Common myeloid progenitor, CD34-positive (primary cell): ENCODE data around the gene DUOXA2. TPM values are rescaled to one million over a fixed set of nuclear protein-coding genes. Genes with fewer than 3 reads are reported as not detected.
"Not testable (repeated sequence)": the region's sequence is repeated elsewhere in the genome, so short reads cannot be mapped to it uniquely, and the experiment has no call there.

Source experiments
- CTCF ChIA-PET: fragments of 350-600 bp; sonication (Branson Sonifier 250); formaldehyde crosslinking; loops from one replicate; lab custom pipeline; 2021; ENCODE audit warnings: antibody characterized with exemption; lab: Charles Lee
- POLR2A ChIA-PET: fragments of 350-600 bp; sonication (Branson Sonifier 250); formaldehyde crosslinking; loops from one replicate; lab custom pipeline; 2021; ENCODE audit warnings: antibody characterized with exemption; lab: Charles Lee
- DNase-seq, 3 donors: peaks; one replicate each; pipeline versions ENCODE4 v3.0.0 to v3.0.0-alpha.2; 2013
- H3K27ac ChIP-seq, 2 experiments: 1 replicate in 1 of 2; 2 replicates in 1 of 2; pipeline ENCODE4 v1.7.0; 2013; ENCODE audit warnings: inconsistent platforms in 2 of 2, low read length in 2 of 2, mild to moderate bottlenecking in 2 of 2, low read depth in 1 of 2, moderate library complexity in 1 of 2; ENCODE audit not compliant: severe bottlenecking in 2 of 2, insufficient read depth in 1 of 2, poor library complexity in 1 of 2
- H3K27me3 ChIP-seq, 5 experiments: replicated peaks in 2 of 5; 1 replicate in 3 of 5; 2 replicates in 2 of 5; pipeline versions ENCODE4 v1.6.1 to v1.7.0; 2013; ENCODE audit warnings: low read length in 4 of 5, mild to moderate bottlenecking in 2 of 5, moderate library complexity in 2 of 5, inconsistent platforms in 1 of 5; ENCODE audit not compliant: insufficient read depth in 5 of 5, control insufficient read depth in 4 of 5
- H3K36me3 ChIP-seq, 4 experiments: 1 replicate in 2 of 4; 2 replicates in 2 of 4; pipeline versions ENCODE4 v1.6.1 to v1.7.0; 2013; ENCODE audit warnings: low read length in 3 of 4, control low read depth in 1 of 4, mild to moderate bottlenecking in 1 of 4; ENCODE audit not compliant: control insufficient read depth in 4 of 4, insufficient read depth in 4 of 4
- H3K4me1 ChIP-seq, 4 experiments: 1 replicate in 3 of 4; 2 replicates in 1 of 4; pipeline versions ENCODE4 v1.6.1 to v1.7.1; 2013; ENCODE audit warnings: low read length in 3 of 4, mild to moderate bottlenecking in 3 of 4, control low read depth in 1 of 4, inconsistent platforms in 1 of 4, moderate library complexity in 1 of 4; ENCODE audit not compliant: control insufficient read depth in 4 of 4, insufficient read depth in 4 of 4; ENCODE audit errors: control extremely low read depth in 1 of 4
- H3K4me3 ChIP-seq, 7 experiments: 1 replicate in 4 of 7; 2 replicates in 3 of 7; pipeline versions ENCODE4 v1.5.1 to v1.7.0; 2013; ENCODE audit warnings: mild to moderate bottlenecking in 7 of 7, low read length in 6 of 7, moderate library complexity in 6 of 7, inconsistent platforms in 2 of 7, low read depth in 2 of 7, control low read depth in 1 of 7; ENCODE audit not compliant: insufficient read depth in 4 of 7, control insufficient read depth in 1 of 7; ENCODE audit errors: extremely low read depth in 1 of 7
- H3K9me3 ChIP-seq, 5 experiments: 1 replicate in 4 of 5; 2 replicates in 1 of 5; pipeline versions ENCODE4 v1.6.1 to v1.7.1; 2013; ENCODE audit warnings: low read length in 4 of 5, mild to moderate bottlenecking in 2 of 5, inconsistent platforms in 1 of 5, low read depth in 1 of 5, moderate library complexity in 1 of 5; ENCODE audit not compliant: control insufficient read depth in 4 of 5, insufficient read depth in 2 of 5; ENCODE audit errors: control extremely low read depth in 1 of 5
- WGBS: methylation state at CpG from one replicate; pipeline ENCODE4 v1.1.5; 2013; ENCODE audit not compliant: insufficient coverage; 5-methylcytosine and 5-hydroxymethylcytosine counted together
- polyA plus RNA-seq: library from polyadenylated mRNA; unstranded; fragments of 120-200 nt; gene quantifications from one replicate; pipeline ENCODE4 v1.2.1, GENCODE V29; 2013

Gene DUOXA2
- not detected for polyA plus RNA-seq

DNA sequence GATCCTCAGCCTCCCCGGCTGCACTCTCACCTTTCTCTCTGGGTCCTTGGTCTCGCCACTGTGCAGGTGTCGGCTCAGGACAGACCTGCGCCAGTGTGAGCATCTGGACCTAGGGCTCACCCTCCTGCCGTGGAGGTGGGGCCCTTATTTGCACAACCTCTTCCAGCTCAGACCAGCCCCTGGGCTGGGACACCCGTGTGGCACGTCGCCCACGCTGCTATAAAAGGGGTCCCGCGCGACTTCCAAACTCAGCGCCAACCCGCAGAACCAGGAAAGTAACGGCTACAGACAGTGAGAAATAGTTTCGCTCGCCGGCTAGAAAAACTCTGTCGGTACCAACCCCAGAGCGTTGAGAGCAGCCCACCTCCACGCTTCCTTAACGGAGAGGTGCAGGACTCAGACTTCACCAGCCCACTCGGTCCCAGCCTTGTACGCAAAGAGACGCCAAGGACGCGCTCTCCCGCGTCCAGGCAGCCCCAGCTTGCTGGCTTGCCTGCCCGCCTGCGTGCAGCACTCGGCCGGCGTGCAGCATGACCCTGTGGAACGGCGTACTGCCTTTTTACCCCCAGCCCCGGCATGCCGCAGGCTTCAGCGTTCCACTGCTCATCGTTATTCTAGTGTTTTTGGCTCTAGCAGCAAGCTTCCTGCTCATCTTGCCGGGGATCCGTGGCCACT, at the start of gene DUOXA2, which contains the start of gene DUOX2:
Gene DUOXA2, plus strand, starts transcription at position 251 of the 675 bp plus-strand sequence. Its CDS starts 280 bp downstream, at position 531.
Gene DUOX2, minus strand, starts transcription at position 97 of the 675 bp plus-strand sequence. CDS start 761 bp downstream, outside the sequence.
- no peak within 1 kb of the TSS for H3K27ac ChIP-seq
- peaks cover 0 to 52% (median 29%) of the 10 kb centered on the region in 4 experiments for H3K4me1 ChIP-seq
- CTCF ChIA-PET, result interaction anchor here (1.0 to 2.3 kb wide), 5 partner anchors 7 to 17 kb away, joined by 3 to 10 read pairs (median 5); no protein-coding TSS in a partner anchor
- H3K36me3 ChIP-seq, result no peaks in the 10 kb centered on the region
- peak in 2 of 3 donors; percentile 34 to 38 for DNase-seq
- no peaks in the 10 kb centered on the region for H3K9me3 ChIP-seq
- POLR2A ChIA-PET, result no interaction called here
- 1% methylated on average over 39 of the region's 42 CpGs for WGBS
- H3K4me3 ChIP-seq, result peak within 1 kb of the TSS in 4 of 7 experiments; percentile 15 to 55 (median 52)
- H3K27me3 ChIP-seq, result peaks cover 0 to 87% (median 58%) of the 10 kb centered on the region in 5 experiments

GRCh38 chr15:45064386-45064785, 49.7 kb upstream of the DUOXA2 start:
- peaks cover 0 to 8% (median 2%) of the 10 kb centered on the region in 4 experiments for H3K36me3 ChIP-seq
- H3K4me3 ChIP-seq, result no peak overlapping the region
- H3K4me1 ChIP-seq, result no peaks in the 10 kb centered on the region
- POLR2A ChIA-PET, result no interaction called here
- no peak for DNase-seq
- WGBS, result 100% methylated on average over 2 of the region's 4 CpGs
- CTCF ChIA-PET, result no interaction called here
- no peaks in the 10 kb centered on the region for H3K9me3 ChIP-seq
- H3K27ac ChIP-seq, result no peak overlapping the region
- H3K27me3 ChIP-seq, result no peaks in the 10 kb centered on the region

DNA sequence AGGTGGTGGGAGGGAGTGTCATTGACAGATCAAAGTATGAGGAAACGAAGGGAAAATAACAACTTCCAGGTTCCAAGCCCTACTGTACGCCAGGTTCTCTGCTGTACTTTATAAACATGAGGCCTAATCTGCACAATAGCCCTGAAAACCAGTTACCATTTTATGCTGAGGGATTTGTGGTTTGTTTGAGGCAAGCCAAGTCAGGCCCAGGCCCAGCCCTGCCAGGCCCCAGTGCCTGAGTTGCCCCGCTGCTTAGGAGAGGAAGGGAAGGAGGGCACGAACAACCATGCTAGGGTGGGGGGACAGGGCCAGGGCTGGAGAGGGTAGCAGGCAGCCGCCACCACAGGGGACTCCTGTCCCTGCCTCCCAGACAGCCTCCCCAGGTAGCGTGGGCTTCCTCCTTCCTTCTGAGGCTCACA, 44.2 kb upstream of the DUOXA2 start:
- CTCF ChIA-PET, POLR2A ChIA-PET, H3K27ac ChIP-seq, H3K4me3 ChIP-seq, DNase-seq, H3K9me3 ChIP-seq, H3K27me3 ChIP-seq, H3K4me1 ChIP-seq: not testable (repeated sequence)
- WGBS, result no CpG with 5 or more reads among the region's 6 CpGs
- H3K36me3 ChIP-seq, result peaks cover 0 to 20% (median 2%) of the 10 kb centered on the region in 4 experiments

- peaks cover 0 to 13% (median 2%) of the 10 kb centered on the region in 4 experiments for H3K36me3 ChIP-seq
- CTCF ChIA-PET, result not testable (repeated sequence)
Observed at GRCh38 chr15:45073602-45074001, 40.5 kb upstream of the DUOXA2 start.

DNA sequence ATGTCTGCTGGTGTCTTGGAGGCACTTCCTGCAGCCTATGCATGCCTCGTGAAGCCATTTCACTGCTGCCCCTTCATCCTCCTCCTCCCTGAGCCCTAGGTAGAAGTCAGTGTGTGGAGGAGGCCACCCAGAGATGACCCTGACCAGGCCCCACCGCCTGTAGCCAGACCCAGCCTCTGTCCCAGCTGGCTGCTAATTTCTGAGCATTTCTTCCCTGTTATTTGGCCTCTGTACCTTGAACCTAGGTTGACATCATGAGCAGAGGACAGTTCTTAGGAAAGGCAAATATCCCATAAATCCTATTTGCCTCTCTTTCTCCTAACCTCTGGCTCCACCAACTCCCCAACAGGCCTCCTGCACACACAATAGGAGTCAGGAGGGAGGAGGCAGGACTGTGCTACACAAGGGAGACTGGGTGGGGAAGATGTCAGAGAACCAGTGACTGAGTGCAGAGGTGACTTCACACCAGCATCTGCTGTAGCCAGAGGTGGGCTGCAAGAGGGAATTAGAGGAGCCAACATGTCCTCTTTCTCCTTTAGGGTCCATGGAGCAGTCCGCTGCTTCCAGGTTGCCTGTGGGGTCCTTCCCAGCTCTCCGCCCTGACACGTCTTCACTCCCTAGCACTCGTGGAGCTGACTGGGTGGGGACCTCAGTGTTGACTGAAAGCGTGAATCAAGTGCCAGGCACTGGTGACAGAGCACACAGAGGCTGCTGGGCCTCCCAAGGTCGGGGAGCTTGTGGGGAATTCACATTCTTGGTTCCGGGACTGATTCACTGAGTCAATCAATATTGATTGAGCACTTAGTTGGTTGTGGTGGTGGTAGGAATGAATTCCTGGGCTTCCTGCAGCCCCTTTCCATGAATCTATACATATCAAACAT, 38.4 kb upstream of the DUOXA2 start:
- H3K36me3 ChIP-seq, H3K4me3 ChIP-seq, H3K4me1 ChIP-seq, POLR2A ChIA-PET, CTCF ChIA-PET, H3K27me3 ChIP-seq, H3K27ac ChIP-seq, DNase-seq, H3K9me3 ChIP-seq: not testable (repeated sequence)
- WGBS, result no CpG with 5 or more reads among the region's 9 CpGs

More at GRCh38 chr15:45073602-45074001, 40.5 kb upstream of the DUOXA2 start:
- H3K4me3 ChIP-seq, H3K27me3 ChIP-seq, H3K9me3 ChIP-seq, H3K4me1 ChIP-seq, POLR2A ChIA-PET, H3K27ac ChIP-seq, DNase-seq: not testable (repeated sequence)

DNA sequence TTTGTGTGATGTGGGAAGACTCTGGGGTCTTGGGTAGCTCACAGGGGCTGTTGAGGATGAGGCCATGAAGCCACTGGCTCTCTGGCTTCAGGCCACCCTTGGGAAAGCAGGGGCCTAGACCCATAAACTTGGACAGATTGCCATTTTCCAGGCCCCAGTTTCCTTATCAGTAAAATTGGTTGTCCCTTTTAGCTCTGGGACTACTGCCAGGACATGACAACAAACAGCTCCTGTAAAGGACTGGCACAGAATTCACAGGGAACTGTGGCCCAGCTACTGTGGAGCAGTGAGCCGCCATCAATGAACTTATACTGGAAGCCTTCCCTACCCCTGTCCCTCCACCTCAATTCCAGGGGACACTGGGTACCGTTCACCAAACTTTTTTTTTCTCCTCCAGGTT, 36.7 kb upstream of the DUOXA2 start:
- no CpG with 5 or more reads among the region's 2 CpGs for WGBS

GRCh38 chr15:45079201-45079600, 34.9 kb upstream of the DUOXA2 start:
- H3K9me3 ChIP-seq, H3K36me3 ChIP-seq, DNase-seq, POLR2A ChIA-PET, H3K27me3 ChIP-seq, CTCF ChIA-PET, H3K4me3 ChIP-seq, H3K4me1 ChIP-seq, H3K27ac ChIP-seq: not testable (repeated sequence)
- WGBS, result 89% methylated on average over 5 of the region's 5 CpGs

More for the DNA sequence above, 36.7 kb upstream of the DUOXA2 start:
- H3K36me3 ChIP-seq, H3K9me3 ChIP-seq, POLR2A ChIA-PET, CTCF ChIA-PET, DNase-seq, H3K27me3 ChIP-seq, H3K4me1 ChIP-seq, H3K27ac ChIP-seq, H3K4me3 ChIP-seq: not testable (repeated sequence)
